ENCODE results near the gene CBX4.

DNA sequence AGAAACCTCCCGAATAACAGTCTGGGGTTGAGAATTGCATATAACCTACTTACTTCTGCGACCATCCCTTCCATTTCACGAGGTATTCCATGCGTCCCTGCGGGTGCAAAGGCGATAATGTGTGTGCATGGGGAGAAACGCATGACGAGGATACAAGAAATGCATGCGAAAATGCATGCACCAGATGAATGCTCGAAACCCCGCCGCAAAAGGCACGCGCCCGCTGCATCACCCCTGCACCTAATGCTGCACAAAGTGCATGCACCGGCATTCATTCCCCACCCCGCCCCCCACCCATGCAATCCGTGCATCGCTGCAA is 42.8 kb downstream of the CBX4 start:
- TF ChIP-seq, protein P1, sequence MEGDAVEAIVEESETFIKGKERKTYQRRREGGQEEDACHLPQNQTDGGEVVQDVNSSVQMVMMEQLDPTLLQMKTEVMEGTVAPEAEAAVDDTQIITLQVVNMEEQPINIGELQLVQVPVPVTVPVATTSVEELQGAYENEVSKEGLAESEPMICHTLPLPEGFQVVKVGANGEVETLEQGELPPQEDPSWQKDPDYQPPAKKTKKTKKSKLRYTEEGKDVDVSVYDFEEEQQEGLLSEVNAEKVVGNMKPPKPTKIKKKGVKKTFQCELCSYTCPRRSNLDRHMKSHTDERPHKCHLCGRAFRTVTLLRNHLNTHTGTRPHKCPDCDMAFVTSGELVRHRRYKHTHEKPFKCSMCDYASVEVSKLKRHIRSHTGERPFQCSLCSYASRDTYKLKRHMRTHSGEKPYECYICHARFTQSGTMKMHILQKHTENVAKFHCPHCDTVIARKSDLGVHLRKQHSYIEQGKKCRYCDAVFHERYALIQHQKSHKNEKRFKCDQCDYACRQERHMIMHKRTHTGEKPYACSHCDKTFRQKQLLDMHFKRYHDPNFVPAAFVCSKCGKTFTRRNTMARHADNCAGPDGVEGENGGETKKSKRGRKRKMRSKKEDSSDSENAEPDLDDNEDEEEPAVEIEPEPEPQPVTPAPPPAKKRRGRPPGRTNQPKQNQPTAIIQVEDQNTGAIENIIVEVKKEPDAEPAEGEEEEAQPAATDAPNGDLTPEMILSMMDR (IDR thresholded peaks at IDR 0.05), result no peak
- TF ChIP-seq POLR2A (IDR thresholded peaks at IDR 0.05), result no peak

Measured in right lobe of liver (tissue), 4 donors.